Measurements from ENCODE around the gene RBM14.

Gene RBM14

DNA sequence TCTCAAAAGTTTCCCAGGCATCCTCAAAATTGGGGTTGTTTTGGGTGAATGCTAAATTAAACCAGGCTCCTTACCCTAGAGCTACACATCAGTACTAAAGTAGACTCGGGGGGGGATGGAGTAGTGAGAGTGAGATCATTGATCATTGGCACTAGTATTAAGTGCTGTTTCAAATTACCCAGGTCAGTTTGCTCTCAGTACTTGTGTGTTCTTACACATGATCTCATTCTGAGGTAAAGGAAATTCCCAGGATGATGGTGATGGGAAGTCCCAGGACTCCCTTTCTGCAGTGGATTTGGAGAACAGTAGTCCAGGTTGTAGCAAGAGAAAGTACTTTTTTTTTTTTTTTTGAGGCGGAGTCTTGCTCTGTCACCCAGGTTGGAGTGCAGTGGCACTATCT is 34.6 kb downstream of the RBM14 start:
- Histone ChIP-seq H3K9ac (ENCODE audit: low read length) (no peak overlapping the region), H3K4me3 (ENCODE audit: insufficient read depth, low read length, poor library complexity, severe bottlenecking) (no peak overlapping the region), H3K9me3 (ENCODE audit: insufficient read depth, low read length) (no peaks in the 10 kb centered on the region), H3K27me3 (ENCODE audit: low read length) (no peaks in the 10 kb centered on the region), H2AFZ (ENCODE audit: low read depth, low read length, severe bottlenecking) (no peak overlapping the region), H3F3A (ENCODE audit: insufficient read depth) (peaks cover 13% of the 10 kb centered on the region), H3K36me3 (ENCODE audit: low read length) (peaks cover 23% of the 10 kb centered on the region), H4K20me1 (ENCODE audit: low read depth, low read length) (peaks cover 12% of the 10 kb centered on the region; the same call in 1 of the 2 replicates), H3K79me2 (ENCODE audit: insufficient read depth, low read length) (peaks cover 44% of the 10 kb centered on the region), H3K9me2 (replicated peaks; ENCODE audit: insufficient read depth, low read length) (no peaks in the 10 kb centered on the region), H3K4me2 (ENCODE audit: low read depth, low read length, poor library complexity, severe bottlenecking) (no peak overlapping the region), H3K27ac (ENCODE audit: low read depth, low read length) (no peak overlapping the region)
- TF ChIP-seq EZH2phosphoT487 (conservative IDR thresholded peaks at IDR 0.05; ENCODE audit: low read length) (no peak), CTCF (IDR thresholded peaks at IDR 0.05; ENCODE audit: insufficient read depth, low read length, poor library complexity, severe bottlenecking) (no peak)

GRCh38 chr11:66652651-66653050 is 36.2 kb downstream of the RBM14 start:
- Histone ChIP-seq H3K27ac (ENCODE audit: low read depth, low read length) (no peak overlapping the region), H3K4me3 (ENCODE audit: insufficient read depth, low read length, poor library complexity, severe bottlenecking) (no peak overlapping the region), H3K36me3 (ENCODE audit: low read length) (peaks cover 6% of the 10 kb centered on the region), H3K27me3 (ENCODE audit: low read length) (no peaks in the 10 kb centered on the region), H3F3A (ENCODE audit: insufficient read depth) (peaks cover 14% of the 10 kb centered on the region), H4K20me1 (ENCODE audit: low read depth, low read length) (0 out of 2 replicates have a peak, but pooled peaks cover 4% of the 10 kb centered on the region), H3K4me2 (ENCODE audit: low read depth, low read length, poor library complexity, severe bottlenecking) (no peak overlapping the region), H3K9me3 (ENCODE audit: insufficient read depth, low read length) (no peaks in the 10 kb centered on the region), H3K79me2 (ENCODE audit: insufficient read depth, low read length) (peaks cover 28% of the 10 kb centered on the region), H3K9me2 (replicated peaks; ENCODE audit: insufficient read depth, low read length) (no peaks in the 10 kb centered on the region), H3K9ac (ENCODE audit: low read length) (no peak overlapping the region), H2AFZ (ENCODE audit: low read depth, low read length, severe bottlenecking) (no peak overlapping the region)
- TF ChIP-seq EZH2phosphoT487 (conservative IDR thresholded peaks at IDR 0.05; ENCODE audit: low read length) (no peak), CTCF (IDR thresholded peaks at IDR 0.05; ENCODE audit: insufficient read depth, low read length, poor library complexity, severe bottlenecking) (no peak)

DNA sequence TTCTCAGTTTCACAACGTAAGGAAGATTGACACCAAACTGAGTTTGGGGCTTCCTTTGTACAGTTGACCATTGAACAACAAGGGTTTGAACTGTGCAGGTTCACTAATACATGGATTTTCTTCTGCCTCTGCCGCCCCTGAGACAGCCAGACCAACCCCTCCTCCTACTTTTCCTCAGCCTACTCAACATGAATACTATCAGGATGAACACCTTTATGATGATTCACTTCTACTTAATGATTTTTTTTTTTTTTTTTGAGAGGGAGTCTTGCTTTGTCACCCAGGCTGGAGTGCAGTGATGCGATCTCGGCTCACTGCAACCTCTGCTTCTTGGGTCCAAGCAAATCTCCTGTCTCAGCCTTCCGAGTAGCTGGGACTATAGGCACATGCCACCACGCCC is 36.7 kb downstream of the RBM14 start:
- Histone ChIP-seq H3K27me3 (ENCODE audit: low read length) (no peaks in the 10 kb centered on the region), H2AFZ (ENCODE audit: low read depth, low read length, severe bottlenecking) (no peak overlapping the region), H3K9me3 (ENCODE audit: insufficient read depth, low read length) (no peaks in the 10 kb centered on the region), H3K9ac (ENCODE audit: low read length) (no peak overlapping the region), H3K27ac (ENCODE audit: low read depth, low read length) (no peak overlapping the region), H4K20me1 (ENCODE audit: low read depth, low read length) (0 out of 2 replicates have a peak, but pooled peaks cover 4% of the 10 kb centered on the region), H3K36me3 (ENCODE audit: low read length) (0 out of 2 replicates have a peak, but pooled peaks cover 5% of the 10 kb centered on the region), H3F3A (ENCODE audit: insufficient read depth) (peaks cover 19% of the 10 kb centered on the region), H3K9me2 (replicated peaks; ENCODE audit: insufficient read depth, low read length) (no peaks in the 10 kb centered on the region), H3K4me3 (ENCODE audit: insufficient read depth, low read length, poor library complexity, severe bottlenecking) (no peak overlapping the region), H3K79me2 (ENCODE audit: insufficient read depth, low read length) (peaks cover 24% of the 10 kb centered on the region), H3K4me2 (ENCODE audit: low read depth, low read length, poor library complexity, severe bottlenecking) (no peak overlapping the region)
- TF ChIP-seq EZH2phosphoT487 (conservative IDR thresholded peaks at IDR 0.05; ENCODE audit: low read length): no peak
- TF ChIP-seq CTCF (IDR thresholded peaks at IDR 0.05; ENCODE audit: insufficient read depth, low read length, poor library complexity, severe bottlenecking): no peak

Measured in SU-DHL-6 (cell line).